ENCODE results near the gene KCNAB1.

GRCh38 chr3:156090126-156090525 is 30.3 kb upstream of the KCNAB1 start:
- TF ChIP-seq, protein P1, sequence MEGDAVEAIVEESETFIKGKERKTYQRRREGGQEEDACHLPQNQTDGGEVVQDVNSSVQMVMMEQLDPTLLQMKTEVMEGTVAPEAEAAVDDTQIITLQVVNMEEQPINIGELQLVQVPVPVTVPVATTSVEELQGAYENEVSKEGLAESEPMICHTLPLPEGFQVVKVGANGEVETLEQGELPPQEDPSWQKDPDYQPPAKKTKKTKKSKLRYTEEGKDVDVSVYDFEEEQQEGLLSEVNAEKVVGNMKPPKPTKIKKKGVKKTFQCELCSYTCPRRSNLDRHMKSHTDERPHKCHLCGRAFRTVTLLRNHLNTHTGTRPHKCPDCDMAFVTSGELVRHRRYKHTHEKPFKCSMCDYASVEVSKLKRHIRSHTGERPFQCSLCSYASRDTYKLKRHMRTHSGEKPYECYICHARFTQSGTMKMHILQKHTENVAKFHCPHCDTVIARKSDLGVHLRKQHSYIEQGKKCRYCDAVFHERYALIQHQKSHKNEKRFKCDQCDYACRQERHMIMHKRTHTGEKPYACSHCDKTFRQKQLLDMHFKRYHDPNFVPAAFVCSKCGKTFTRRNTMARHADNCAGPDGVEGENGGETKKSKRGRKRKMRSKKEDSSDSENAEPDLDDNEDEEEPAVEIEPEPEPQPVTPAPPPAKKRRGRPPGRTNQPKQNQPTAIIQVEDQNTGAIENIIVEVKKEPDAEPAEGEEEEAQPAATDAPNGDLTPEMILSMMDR (conservative IDR thresholded peaks at IDR 0.05; ENCODE audit: low read depth, low read length) = no peak
- no peak for TF ChIP-seq EZH2 (IDR thresholded peaks at IDR 0.05; ENCODE audit: borderline replicate concordance, low read depth, low read length, poor library complexity, severe bottlenecking)
